ENCODE results near the gene USH2A.

DNA sequence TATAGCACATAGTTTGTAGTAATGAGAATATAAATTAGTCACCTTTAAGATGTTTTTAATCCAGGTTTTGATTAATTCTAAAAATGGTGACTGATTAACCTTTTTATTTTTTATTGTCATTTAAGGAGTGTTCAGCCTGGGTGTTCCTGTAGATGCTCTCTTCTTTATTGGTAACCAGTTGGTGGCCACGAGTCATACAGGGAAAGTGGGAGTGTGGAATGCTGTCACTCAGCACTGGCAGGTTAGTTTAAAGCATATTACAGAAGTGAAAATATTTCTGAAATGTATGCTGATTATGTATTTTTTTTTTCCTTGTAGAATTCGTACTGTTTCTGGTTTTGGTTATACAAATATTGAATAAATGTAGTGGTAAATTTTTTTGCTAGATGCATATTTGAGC is 828.0 kb downstream of the USH2A start:
- TF ChIP-seq, protein P1, sequence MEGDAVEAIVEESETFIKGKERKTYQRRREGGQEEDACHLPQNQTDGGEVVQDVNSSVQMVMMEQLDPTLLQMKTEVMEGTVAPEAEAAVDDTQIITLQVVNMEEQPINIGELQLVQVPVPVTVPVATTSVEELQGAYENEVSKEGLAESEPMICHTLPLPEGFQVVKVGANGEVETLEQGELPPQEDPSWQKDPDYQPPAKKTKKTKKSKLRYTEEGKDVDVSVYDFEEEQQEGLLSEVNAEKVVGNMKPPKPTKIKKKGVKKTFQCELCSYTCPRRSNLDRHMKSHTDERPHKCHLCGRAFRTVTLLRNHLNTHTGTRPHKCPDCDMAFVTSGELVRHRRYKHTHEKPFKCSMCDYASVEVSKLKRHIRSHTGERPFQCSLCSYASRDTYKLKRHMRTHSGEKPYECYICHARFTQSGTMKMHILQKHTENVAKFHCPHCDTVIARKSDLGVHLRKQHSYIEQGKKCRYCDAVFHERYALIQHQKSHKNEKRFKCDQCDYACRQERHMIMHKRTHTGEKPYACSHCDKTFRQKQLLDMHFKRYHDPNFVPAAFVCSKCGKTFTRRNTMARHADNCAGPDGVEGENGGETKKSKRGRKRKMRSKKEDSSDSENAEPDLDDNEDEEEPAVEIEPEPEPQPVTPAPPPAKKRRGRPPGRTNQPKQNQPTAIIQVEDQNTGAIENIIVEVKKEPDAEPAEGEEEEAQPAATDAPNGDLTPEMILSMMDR (IDR thresholded peaks at IDR 0.05) = no peak
- no peak for TF ChIP-seq POLR2AphosphoS5 (IDR thresholded peaks at IDR 0.05)
- TF ChIP-seq EP300 (IDR thresholded peaks at IDR 0.05) = no peak
- no peak for TF ChIP-seq POLR2A (IDR thresholded peaks at IDR 0.05)
